Suppressor macrophage treated with lipopolysaccharide for 4 hours (primary cell): ENCODE results near the gene ABAT.

Source experiments
- DNase-seq: peaks from one replicate; pipeline ENCODE4 v3.0.0-alpha.2; 2020

Gene ABAT

GRCh38 chr16:8826278-8826879, 152.0 kb downstream of the ABAT start:
- DNase-seq: no peak

DNA sequence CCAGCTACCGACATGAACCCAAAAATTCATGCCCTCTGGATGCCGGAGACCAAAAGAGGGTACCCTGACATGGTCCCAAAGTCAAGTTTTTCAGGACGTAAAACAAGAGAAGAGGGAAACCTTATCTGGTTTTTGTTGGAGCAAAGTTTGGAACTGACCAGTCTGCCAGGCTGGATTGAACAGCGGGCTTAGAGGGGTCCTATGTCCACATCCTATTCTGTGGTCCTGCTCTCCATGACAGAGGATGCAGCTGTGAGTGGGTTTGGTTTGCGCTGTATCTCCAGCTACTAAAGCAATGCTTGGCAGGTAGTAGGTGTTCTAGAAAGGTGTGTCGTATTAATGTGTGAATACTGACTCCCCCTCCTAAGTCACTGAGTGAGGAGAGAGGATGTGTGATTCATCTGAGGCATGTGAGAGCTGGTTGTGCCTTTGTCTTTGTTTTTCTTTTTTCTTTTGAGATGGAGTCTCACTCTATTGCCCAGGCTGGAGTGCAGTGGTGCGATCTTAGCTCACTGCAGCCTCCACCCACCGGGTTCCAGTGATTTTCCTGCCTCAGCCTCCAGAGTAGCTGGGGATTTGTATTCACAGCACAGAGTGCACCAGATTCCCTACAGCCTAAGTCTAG, 154.2 kb downstream of the ABAT start:
- DNase-seq: no peak

DNA sequence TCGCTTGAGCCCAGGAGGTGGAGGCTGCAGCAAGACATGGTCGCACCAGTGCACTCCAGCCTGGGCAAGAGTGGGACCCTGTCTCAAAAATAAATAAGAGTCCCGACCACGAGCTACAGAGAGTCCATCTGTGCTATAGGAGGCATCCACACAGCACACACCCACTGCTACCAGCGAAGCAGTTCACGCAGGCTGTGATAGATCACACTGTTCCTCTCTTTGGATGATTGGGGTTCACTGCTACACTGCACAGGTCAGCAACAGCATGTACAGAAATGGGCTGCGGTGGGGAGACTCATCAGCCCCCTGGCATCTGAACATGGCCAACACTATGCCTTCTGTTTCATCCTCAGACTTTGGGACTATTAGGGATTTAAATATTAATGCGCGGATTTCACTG, 157.0 kb downstream of the ABAT start:
- no peak for DNase-seq

GRCh38 chr16:8831871-8832716, 157.7 kb downstream of the ABAT start:
- DNase-seq: no peak

DNA sequence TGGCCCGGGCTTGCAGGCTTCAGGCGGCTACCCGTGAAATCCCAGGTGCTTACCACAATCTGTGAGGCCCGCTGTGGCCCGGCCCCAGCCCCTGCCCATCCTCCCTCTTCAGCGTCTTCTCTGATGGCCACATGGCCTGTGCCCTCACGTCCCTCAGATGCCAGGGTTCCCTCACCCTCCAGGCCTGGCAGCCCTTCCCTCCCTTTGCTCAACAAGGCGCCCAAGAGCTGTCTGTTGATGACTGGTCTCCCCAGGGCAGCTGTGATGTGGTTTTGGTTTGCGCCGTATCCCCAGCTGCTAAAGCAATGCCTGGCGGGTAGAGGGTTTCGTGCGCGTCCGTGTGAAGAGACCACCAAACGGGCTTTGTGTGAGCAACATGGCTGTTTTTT, 158.3 kb downstream of the ABAT start:
- no peak for DNase-seq
